Renal cortical epithelial cell (primary cell): Measurements from ENCODE around the gene PNPLA2. TPM values are rescaled to one million over a fixed set of nuclear protein-coding genes. Genes with fewer than 3 reads are reported as not detected.
A peak's percentile ranks its signal among the peaks of the same experiment; 100 is the strongest.

Experiments used
- DNase-seq: peaks from one replicate; pipeline ENCODE4 v3.0.0-alpha.2; 2011; ENCODE audit warnings: low read depth
- total RNA-seq: library from RNA; depleted of rRNA; stranded (reverse); fragments of >200 nt; gene quantifications from 2 replicates; pipeline ENCODE4 v1.2.3, GENCODE V29; 2014

PNPLA2 gene
- total RNA-seq, 1 donor from 2014 or later, result 60.1 TPM

DNA sequence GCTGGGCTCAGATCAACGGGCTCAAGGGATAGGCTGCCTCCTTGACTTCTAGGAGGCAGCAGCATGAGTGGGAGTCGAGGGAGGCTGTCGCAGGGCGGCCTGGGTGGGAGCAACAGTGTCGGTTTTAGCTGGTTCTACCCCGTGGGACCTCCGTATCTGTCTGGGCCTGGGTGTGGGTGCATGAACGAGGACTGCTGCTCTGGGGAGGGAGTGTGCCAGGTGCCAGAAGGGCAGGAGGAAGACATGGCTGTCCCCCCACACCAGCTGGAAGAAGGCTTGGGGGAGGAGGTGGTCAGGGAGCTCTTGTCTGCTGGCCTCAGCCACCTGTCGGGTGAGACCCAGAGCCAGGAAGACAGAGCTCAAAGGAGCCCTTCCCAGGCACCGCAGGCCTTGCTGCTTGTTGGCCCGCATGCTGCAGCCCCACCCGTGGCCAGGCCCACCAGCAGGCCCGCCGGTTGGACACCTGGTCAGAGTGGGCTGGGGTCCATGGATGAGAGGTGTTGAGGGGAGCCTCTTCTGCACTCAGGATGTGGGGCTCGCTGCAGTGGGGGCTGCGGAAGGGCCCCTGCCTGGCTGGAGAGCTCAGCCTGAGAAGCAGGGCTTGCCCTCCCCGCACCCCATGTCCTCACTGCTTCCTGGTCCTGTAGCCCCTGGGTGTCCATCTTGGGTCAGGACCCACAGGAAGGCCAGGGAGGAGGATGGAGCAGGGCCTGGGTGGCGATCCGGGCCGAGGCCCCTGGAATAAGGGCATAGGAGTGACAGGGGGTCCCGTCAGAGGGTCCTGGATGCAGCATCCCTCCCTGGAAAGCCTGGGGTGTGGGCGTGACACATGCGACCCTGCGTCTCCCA, 32.3 kb upstream of the PNPLA2 start:
- no peak for DNase-seq

DNA sequence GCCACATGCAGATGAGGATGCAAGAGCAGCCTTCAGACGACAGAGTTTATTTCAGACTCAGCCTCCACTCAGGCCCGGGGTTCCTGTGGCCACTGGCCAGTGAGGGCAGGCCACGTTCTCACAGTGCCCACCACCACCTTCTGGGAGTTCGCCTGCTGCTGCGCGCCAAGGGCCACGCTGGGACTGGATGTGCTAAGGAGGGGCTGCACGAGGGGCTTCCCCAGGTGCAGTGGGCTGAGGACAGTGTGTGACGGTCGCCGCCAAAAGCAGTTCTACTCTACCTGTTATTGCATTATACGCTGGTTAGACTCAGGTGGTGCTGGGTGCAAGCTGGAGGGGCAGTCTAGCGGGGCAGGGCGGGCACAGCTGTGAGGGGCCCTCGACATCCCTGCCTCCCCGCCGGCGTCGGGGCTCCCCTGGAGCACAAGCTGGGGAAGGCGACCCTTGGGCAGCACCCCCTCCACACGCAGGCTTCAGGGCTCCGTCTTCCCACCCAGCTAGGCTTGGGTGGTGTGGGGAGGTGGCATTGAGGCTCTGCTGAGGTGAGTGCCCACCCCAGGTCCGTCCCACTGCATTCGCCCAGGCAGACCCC, 31.5 kb upstream of the PNPLA2 start:
- no peak for DNase-seq

DNA sequence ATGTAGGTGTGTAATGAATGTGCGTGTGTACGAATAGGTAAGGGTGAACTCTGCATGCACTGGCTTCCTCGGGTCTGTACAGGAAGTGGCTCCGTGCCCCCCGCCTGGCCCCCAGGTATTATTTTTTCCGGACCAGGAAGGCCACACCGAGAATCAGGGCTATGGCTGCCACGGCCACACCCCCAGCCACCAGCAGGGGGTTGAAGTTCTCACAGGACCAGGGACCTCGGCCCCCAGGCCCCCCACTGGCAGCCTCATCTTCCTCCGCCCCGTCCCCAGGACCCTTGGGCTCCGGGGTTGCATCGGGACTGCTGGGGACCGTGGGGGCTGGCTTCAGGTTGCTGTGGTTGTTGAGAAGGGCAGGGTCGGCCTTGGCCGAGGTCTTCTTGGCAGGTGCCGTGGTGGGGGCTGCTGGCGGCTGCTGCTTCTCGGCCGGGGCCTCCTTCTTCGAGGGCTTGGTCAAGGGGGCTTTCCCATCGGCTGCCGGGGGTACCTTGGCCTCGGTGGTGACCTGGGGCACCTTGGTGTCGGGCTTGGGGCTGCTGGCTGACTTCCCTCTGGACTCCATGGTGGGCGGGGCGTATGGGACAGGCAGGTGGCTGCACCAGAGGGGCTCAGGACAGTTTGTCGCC, 30.6 kb upstream of the PNPLA2 start:
- DNase-seq, result no peak

GRCh38 chr11:788953-789940, 29.5 kb upstream of the PNPLA2 start:
- DNase-seq, result no peak

- no peak for DNase-seq
These were observed 28.8 kb upstream of the PNPLA2 start, which contains the start of gene CEND1 for GRCh38 chr11:789943-790342. Gene CEND1 (minus strand): TSS chr11:790090. CDS start chr11:788576, 1,514 bp downstream.

GRCh38 chr11:790721-791564, 27.8 kb upstream of the PNPLA2 start:
- no peak for DNase-seq

DNA sequence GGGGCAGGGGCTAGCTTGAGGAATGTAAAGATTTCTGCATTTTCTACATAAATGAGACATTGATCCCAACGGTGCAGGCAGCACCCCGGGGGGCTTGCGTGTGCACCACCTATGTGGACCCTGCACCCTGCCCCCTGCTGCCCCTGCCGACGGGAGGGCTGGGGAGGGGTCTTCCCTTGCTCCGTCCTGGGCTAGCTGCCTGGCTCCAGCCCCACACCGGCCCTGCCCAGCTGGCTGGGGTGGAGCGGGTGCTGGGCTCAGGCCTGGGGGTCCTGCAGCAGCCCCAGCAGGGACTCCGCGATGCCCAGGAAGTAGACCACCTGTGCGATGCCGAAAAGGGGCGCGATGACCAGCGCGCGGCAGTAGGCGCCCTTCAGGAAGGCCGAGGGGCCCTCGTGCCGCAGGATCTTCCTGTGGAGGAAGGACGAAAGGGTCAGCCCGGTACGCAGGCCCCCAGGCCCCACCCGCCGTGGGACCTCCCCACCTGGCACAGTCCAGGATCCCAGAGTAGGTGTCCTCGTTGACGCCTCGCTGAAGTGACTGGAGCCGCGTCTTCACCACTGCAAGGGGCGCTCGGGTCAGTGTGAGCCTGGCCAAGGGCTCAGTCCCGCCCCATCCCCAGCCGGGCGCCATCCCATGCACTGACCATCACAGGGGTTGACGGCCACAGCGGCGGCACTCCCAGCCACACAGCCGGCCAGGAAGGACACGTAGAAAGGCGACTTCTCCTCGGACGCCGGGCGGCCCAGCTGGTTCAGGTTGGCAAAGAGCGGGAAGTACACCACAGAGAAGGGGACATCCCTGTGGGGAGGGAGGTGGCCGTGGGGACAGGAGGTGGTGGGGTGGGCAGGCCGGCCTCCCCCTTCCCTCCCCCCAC, 26.8 kb upstream of the PNPLA2 start:
- no peak for DNase-seq

GRCh38 chr11:792535-792821, 26.2 kb upstream of the PNPLA2 start:
- no peak for DNase-seq

GRCh38 chr11:792873-793272, 25.8 kb upstream of the PNPLA2 start:
- DNase-seq, result no peak

DNA sequence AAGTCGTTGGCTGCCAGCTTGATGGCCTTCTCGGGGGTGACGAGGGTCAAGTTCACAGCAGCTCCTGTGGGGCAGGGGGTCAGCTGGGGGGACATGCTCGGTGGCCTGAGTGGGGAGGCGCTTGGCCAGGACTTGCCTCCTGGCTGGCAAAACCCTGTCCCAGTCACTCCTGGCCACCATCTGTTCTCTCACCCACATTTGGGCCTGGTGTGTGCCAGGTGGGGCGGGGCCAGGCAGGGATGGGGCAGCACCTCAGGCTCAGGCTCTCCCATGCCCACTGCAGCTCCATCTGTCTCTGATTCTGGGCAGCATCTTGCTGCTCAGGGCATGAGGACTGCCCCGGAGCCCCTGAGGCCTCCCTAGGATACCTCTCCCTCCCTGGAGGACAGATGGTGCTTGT, 25.2 kb upstream of the PNPLA2 start:
- no peak for DNase-seq

- no peak for DNase-seq
These were observed 24.5 kb upstream of the PNPLA2 start for GRCh38 chr11:794013-794765.

GRCh38 chr11:794766-795633, 23.7 kb upstream of the PNPLA2 start:
- no peak for DNase-seq

DNA sequence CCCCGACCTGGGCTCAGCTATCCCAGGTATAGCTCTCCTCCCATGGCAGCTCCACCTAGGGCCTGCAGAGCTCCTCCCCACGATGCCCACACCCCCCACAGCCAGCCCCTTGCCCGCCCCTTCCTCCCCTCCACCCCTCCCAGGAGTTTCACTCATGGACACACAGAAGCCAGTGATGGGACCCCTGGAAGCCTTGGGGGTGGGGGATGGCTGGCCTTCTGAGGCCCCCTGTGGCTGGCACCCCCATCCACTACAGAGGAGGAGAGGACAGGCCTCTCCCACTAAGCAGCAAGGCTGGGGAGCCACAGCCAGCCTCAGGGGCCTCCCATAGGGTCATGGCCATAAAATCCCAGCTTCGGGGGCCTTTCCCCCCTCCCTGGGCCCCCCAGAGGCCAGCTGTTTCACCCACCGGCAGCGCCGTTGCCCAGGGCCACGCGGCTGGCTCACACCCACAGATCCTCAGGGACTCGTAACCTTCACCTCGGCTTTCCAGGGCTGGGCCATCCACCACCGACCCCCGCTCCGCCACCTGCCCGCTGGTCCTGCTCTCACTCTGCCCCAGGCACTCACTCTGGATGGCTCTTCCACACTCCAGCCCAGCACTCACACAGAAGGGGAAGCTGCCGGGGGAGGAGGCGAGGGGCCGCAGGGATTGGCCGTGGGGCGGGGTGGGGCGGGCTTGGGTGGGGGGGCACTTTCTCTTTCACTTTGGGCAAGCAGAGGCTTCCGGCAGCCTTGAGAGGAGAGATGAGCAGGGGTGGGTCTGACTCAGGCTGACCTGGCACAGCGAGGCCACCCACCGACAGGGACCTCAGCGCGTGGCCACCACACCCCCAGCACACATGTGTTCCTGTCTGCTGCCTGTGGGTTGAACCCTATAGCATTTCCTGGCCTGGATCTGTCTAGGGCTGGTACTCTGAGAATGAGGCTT, 22.8 kb upstream of the PNPLA2 start:
- peak; percentile 46 for DNase-seq

DNA sequence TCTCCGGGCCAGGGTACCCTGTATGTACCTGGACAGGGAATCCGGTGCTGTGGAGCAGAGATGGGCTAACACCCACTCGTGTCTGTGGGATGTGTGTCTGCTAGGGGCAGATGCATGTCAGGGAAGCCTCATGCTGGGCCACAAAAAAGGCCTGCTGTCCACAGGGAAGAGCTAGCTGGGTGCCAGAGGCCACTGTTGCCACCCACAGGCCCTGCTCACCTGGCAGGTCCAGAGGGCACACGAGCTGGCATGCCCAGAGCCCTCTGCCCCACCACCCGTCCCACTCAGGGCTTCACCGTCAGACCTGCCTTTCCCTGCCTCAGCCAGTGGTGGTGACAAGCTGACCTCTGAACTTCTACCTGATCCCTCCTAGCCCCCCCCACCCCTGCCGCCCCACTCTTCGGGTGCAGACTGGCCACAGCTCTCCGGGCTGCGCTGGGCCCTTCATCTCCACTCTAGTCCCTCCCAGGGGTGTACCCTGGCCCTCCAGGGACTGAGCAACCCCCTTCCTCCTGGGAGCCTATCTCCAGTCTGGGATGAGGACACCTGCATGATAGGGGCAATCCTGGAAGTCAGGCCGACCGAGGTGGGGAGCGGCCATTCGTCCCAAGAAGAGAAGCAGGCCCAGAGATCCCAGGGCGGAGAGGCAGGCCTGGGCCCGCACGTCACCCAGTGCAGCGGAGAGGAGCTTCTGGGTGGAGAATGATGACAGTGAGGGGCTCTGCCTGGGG, 22.0 kb upstream of the PNPLA2 start:
- no peak for DNase-seq

- peak; percentile 42 for DNase-seq
These were observed 21.2 kb upstream of the PNPLA2 start for GRCh38 chr11:797296-798092.
